Mammary epithelial cell (primary cell): Measurements from ENCODE around the gene ADAMTS2.

Experiments used
- CTCF ChIP-seq, 2 donors: IDR thresholded peaks in 1 of 2; conservative IDR thresholded peaks in 1 of 2; 2 replicates each; pipeline ENCODE4 v1.5.1; 2011 to 2012; ENCODE audit warnings: inconsistent platforms in 2 of 2, low read length in 2 of 2, mild to moderate bottlenecking in 2 of 2, control low read depth in 1 of 2, low read depth in 1 of 2; ENCODE audit not compliant: insufficient read depth in 1 of 2; ENCODE audit errors: extremely low read depth in 1 of 2
- EZH2 ChIP-seq: IDR thresholded peaks from 2 replicates; pipeline ENCODE4 v1.6.1; 2012; ENCODE audit warnings: low read length, inconsistent platforms, borderline replicate concordance

GRCh38 chr5:179262126-179262920 is 82.9 kb downstream of the ADAMTS2 start:
- TF ChIP-seq CTCF (conservative IDR thresholded peaks at IDR 0.05 in 1 of 2, IDR thresholded peaks at IDR 0.05 in 1 of 2; ENCODE audit: extremely low read depth in 1 of 2, insufficient read depth in 1 of 2, low read depth in 1 of 2, low read length in 2 of 2) (no peak), EZH2 (no peak)
